Neural cell (in vitro differentiated cells): ENCODE results near the gene ATXN7L1.

Experiments
- EP300 ChIP-seq: fragments of 450-650 bp; conservative IDR thresholded peaks from 2 replicates; pipeline ENCODE4 v1.6.1; 2014; ENCODE audit warnings: antibody characterized with exemption, mild to moderate bottlenecking, moderate library complexity; ENCODE audit not compliant: poor library complexity, severe bottlenecking
- EZH2 ChIP-seq: fragments of 200-600, 300-800 bp; shearing (Covaris generic), sonication (generic); IDR thresholded peaks from 2 replicates; pipeline ENCODE4 v1.6.1; 2014; ENCODE audit warnings: antibody characterized with exemption, low read length, borderline replicate concordance, mild to moderate bottlenecking; ENCODE audit not compliant: insufficient read depth, poor library complexity, severe bottlenecking
- POLR2AphosphoS5 ChIP-seq: IDR thresholded peaks from 2 replicates; pipeline ENCODE4 v1.6.1; 2012
- RAD21 ChIP-seq: fragments of 450-650 bp; conservative IDR thresholded peaks from 2 replicates; pipeline ENCODE4 v1.6.1; 2014; ENCODE audit warnings: antibody characterized with exemption, mild to moderate bottlenecking, moderate library complexity
- REST ChIP-seq: IDR thresholded peaks from 2 replicates; pipeline ENCODE4 v1.6.1; 2012; ENCODE audit warnings: borderline replicate concordance
- SMC3 ChIP-seq: fragments of 450-650 bp; conservative IDR thresholded peaks from 2 replicates; pipeline ENCODE4 v1.6.1; 2014; ENCODE audit warnings: antibody characterized with exemption, mild to moderate bottlenecking, moderate library complexity; ENCODE audit not compliant: poor library complexity
- TAF1 ChIP-seq: IDR thresholded peaks from 2 replicates; pipeline ENCODE4 v1.6.1; 2012; ENCODE audit warnings: low read depth
- TF ChIP-seq, protein P1 (sequence below): fragments of 450-650 bp; IDR thresholded peaks from 2 replicates; pipeline ENCODE4 v1.5.1; 2014; ENCODE audit warnings: antibody characterized with exemption, mild to moderate bottlenecking, moderate library complexity; ENCODE audit not compliant: poor library complexity, severe bottlenecking

DNA sequence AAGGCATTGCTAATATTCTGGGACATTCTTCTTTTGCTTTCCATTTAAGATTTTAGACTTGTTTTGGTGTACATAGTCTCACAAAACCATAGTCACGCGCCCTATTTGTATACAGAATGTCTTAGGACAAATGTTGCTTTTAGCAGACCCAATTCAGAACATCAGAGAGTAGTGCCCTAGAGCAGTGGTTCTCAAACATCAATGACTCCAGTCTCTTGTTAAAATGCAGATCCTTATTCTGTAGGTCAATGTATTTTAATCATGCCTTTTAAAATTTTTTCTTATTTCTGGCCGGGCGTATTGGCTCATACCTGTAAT, 167.7 kb downstream of the ATXN7L1 start:
- TF ChIP-seq, protein P1, sequence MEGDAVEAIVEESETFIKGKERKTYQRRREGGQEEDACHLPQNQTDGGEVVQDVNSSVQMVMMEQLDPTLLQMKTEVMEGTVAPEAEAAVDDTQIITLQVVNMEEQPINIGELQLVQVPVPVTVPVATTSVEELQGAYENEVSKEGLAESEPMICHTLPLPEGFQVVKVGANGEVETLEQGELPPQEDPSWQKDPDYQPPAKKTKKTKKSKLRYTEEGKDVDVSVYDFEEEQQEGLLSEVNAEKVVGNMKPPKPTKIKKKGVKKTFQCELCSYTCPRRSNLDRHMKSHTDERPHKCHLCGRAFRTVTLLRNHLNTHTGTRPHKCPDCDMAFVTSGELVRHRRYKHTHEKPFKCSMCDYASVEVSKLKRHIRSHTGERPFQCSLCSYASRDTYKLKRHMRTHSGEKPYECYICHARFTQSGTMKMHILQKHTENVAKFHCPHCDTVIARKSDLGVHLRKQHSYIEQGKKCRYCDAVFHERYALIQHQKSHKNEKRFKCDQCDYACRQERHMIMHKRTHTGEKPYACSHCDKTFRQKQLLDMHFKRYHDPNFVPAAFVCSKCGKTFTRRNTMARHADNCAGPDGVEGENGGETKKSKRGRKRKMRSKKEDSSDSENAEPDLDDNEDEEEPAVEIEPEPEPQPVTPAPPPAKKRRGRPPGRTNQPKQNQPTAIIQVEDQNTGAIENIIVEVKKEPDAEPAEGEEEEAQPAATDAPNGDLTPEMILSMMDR: no peak
- TF ChIP-seq EZH2: no peak
- TF ChIP-seq EP300: no peak
- no peak for TF ChIP-seq RAD21
- TF ChIP-seq POLR2AphosphoS5: no peak
- no peak for TF ChIP-seq TAF1
- no peak for TF ChIP-seq REST
- TF ChIP-seq SMC3: no peak
